ENCODE data around the gene FAM168B.

The FAM168B gene

GRCh38 chr2:131064589-131065512 is 28.4 kb downstream of the FAM168B start:
- TF ChIP-seq GABPA (IDR thresholded peaks at IDR 0.05; ENCODE audit: low read depth), result no peak
- TF ChIP-seq, protein P1, sequence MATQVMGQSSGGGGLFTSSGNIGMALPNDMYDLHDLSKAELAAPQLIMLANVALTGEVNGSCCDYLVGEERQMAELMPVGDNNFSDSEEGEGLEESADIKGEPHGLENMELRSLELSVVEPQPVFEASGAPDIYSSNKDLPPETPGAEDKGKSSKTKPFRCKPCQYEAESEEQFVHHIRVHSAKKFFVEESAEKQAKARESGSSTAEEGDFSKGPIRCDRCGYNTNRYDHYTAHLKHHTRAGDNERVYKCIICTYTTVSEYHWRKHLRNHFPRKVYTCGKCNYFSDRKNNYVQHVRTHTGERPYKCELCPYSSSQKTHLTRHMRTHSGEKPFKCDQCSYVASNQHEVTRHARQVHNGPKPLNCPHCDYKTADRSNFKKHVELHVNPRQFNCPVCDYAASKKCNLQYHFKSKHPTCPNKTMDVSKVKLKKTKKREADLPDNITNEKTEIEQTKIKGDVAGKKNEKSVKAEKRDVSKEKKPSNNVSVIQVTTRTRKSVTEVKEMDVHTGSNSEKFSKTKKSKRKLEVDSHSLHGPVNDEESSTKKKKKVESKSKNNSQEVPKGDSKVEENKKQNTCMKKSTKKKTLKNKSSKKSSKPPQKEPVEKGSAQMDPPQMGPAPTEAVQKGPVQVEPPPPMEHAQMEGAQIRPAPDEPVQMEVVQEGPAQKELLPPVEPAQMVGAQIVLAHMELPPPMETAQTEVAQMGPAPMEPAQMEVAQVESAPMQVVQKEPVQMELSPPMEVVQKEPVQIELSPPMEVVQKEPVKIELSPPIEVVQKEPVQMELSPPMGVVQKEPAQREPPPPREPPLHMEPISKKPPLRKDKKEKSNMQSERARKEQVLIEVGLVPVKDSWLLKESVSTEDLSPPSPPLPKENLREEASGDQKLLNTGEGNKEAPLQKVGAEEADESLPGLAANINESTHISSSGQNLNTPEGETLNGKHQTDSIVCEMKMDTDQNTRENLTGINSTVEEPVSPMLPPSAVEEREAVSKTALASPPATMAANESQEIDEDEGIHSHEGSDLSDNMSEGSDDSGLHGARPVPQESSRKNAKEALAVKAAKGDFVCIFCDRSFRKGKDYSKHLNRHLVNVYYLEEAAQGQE (IDR thresholded peaks at IDR 0.05; ENCODE audit: insufficient replicate concordance, low read depth), result no peak
- TF ChIP-seq, protein P2, sequence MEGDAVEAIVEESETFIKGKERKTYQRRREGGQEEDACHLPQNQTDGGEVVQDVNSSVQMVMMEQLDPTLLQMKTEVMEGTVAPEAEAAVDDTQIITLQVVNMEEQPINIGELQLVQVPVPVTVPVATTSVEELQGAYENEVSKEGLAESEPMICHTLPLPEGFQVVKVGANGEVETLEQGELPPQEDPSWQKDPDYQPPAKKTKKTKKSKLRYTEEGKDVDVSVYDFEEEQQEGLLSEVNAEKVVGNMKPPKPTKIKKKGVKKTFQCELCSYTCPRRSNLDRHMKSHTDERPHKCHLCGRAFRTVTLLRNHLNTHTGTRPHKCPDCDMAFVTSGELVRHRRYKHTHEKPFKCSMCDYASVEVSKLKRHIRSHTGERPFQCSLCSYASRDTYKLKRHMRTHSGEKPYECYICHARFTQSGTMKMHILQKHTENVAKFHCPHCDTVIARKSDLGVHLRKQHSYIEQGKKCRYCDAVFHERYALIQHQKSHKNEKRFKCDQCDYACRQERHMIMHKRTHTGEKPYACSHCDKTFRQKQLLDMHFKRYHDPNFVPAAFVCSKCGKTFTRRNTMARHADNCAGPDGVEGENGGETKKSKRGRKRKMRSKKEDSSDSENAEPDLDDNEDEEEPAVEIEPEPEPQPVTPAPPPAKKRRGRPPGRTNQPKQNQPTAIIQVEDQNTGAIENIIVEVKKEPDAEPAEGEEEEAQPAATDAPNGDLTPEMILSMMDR (IDR thresholded peaks at IDR 0.05; ENCODE audit: insufficient read depth, low read length), result no peak
- TF ChIP-seq POLR2AphosphoS5 (IDR thresholded peaks at IDR 0.05; ENCODE audit: low read depth), result no peak
- TF ChIP-seq SPI1 (IDR thresholded peaks at IDR 0.05; ENCODE audit: borderline replicate concordance, low read depth), result no peak
- Histone ChIP-seq H3K27ac (replicated peaks) (no peak overlapping the region), H3K4me3 (replicated peaks; ENCODE audit: insufficient read depth, low read length) (no peak overlapping the region), H3K27me3 (ENCODE audit: insufficient read depth, poor library complexity, severe bottlenecking) (no peaks in the 10 kb centered on the region)
- no peak for DNase-seq (ENCODE audit: low read depth in 1 of 2, low spot score in 1 of 2)

DNA sequence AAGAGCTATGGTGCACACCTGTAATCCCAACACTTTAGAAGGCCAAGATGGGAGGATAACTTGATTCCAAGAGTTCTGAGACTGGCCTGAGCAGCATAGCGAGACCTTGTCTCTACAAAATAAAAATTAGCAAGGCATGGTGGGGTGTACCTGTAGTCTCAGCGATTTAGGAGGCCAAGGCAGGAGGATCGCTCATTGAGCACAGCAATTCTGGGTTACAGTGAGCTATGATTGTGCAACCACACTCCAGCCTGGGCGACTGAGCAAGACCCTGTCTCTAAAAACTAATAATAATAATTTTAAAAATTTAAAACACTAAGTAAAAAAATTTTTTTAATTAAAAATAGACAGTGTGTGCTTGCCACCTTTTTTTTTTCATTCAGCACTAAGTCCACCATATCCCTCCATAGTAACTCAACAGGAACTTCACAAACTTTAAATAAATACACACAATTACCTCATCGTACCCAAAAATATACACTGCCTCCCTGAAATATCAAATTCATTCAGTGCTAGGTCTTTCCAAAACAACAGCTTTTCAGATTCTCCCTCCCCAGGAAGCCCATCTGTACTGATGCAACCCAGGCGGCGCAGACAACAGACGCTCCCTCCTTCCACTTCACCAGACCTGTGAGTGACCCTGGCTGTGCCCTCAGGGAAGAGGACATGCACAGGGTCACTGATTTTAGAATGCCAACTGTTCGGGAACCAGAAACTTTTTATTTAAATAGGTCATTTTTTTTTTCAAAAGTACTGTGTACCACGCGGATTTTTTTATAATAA is 29.6 kb downstream of the FAM168B start:
- H3K27me3 ChIP-seq (ENCODE audit: insufficient read depth, poor library complexity, severe bottlenecking), result no peaks in the 10 kb centered on the region
- no peak for DNase-seq (ENCODE audit: low read depth in 1 of 2, low spot score in 1 of 2)
- no peak overlapping the region for H3K4me3 ChIP-seq (replicated peaks; ENCODE audit: insufficient read depth, low read length)
- no peak overlapping the region for H3K27ac ChIP-seq (replicated peaks)
- no peak for TF ChIP-seq SPI1 (IDR thresholded peaks at IDR 0.05; ENCODE audit: borderline replicate concordance, low read depth)
- TF ChIP-seq, protein P1 (IDR thresholded peaks at IDR 0.05; ENCODE audit: insufficient replicate concordance, low read depth), result no peak
- TF ChIP-seq, protein P2 (IDR thresholded peaks at IDR 0.05; ENCODE audit: insufficient read depth, low read length), result no peak
- no peak for TF ChIP-seq GABPA (IDR thresholded peaks at IDR 0.05; ENCODE audit: low read depth)
- TF ChIP-seq POLR2AphosphoS5 (IDR thresholded peaks at IDR 0.05; ENCODE audit: low read depth), result no peak

- DNase-seq (ENCODE audit: low read depth in 1 of 2, low spot score in 1 of 2), result no peak
- H3K27me3 ChIP-seq (ENCODE audit: insufficient read depth, poor library complexity, severe bottlenecking), result no peaks in the 10 kb centered on the region
- no peak overlapping the region for H3K4me3 ChIP-seq (replicated peaks; ENCODE audit: insufficient read depth, low read length)
- no peak for TF ChIP-seq POLR2AphosphoS5 (IDR thresholded peaks at IDR 0.05; ENCODE audit: low read depth)
- TF ChIP-seq, protein P2 (IDR thresholded peaks at IDR 0.05; ENCODE audit: insufficient read depth, low read length), result no peak
- TF ChIP-seq, protein P1 (IDR thresholded peaks at IDR 0.05; ENCODE audit: insufficient replicate concordance, low read depth), result no peak
- TF ChIP-seq GABPA (IDR thresholded peaks at IDR 0.05; ENCODE audit: low read depth), result no peak
- no peak for TF ChIP-seq SPI1 (IDR thresholded peaks at IDR 0.05; ENCODE audit: borderline replicate concordance, low read depth)
- no peak overlapping the region for H3K27ac ChIP-seq (replicated peaks)
Observed at GRCh38 chr2:131058920-131059319, 34.3 kb downstream of the FAM168B start.
